Measurements from ENCODE around the gene IFNB1. TPM values are rescaled to one million over a fixed set of nuclear protein-coding genes. Genes with fewer than 3 reads are reported as not detected.

The IFNB1 gene
- total RNA-seq, 1 experiment from 2014 or later, result not detected

GRCh38 chr9:21030389-21031035 lies 47.2 kb downstream of the IFNB1 start:
- Histone ChIP-seq H3K56ac (ENCODE audit: insufficient read length, low read depth, low read length) (no peak overlapping the region), H3K4me2 (ENCODE audit: insufficient read depth, insufficient read length, low read length) (peak overlapping the region; percentile 53), H3K27me3 (ENCODE audit: insufficient read depth, low read length) (no peaks in the 10 kb centered on the region), H2BK15ac (ENCODE audit: low read depth, low read length) (no peak overlapping the region), H3K9me3 (ENCODE audit: control insufficient read depth, low read depth, low read length) (no peaks in the 10 kb centered on the region), H2BK5ac (ENCODE audit: insufficient read length, low read length) (no peak overlapping the region), H2AK5ac (ENCODE audit: insufficient read length, low read length) (no peak overlapping the region), H3K9ac (ENCODE audit: extremely low read depth, insufficient read length, low read length) (no peak overlapping the region), H3K23ac (ENCODE audit: insufficient read length, low read depth, low read length) (no peak overlapping the region), H3K4me1 (ENCODE audit: insufficient read depth, low read length) (no peaks in the 10 kb centered on the region; the same call in 1 of the 2 replicates), H3K27ac (ENCODE audit: insufficient read length, low read depth, low read length) (no peak overlapping the region), H3K14ac (ENCODE audit: insufficient read depth, low read length) (no peak overlapping the region), H3K18ac (ENCODE audit: insufficient read length, low read depth, low read length) (no peak overlapping the region), H2AFZ (ENCODE audit: low read length) (no peak overlapping the region), H4K5ac (ENCODE audit: insufficient read length, low read depth, low read length) (no peak overlapping the region), H3K4ac (ENCODE audit: low read depth, low read length) (no peak overlapping the region), H3K23me2 (ENCODE audit: insufficient read length, low read depth, low read length, poor library complexity, severe bottlenecking) (peaks cover 6% of the 10 kb centered on the region), H4K20me1 (ENCODE audit: control insufficient read depth, insufficient read depth, insufficient read length) (no peaks in the 10 kb centered on the region), H2BK120ac (ENCODE audit: low read depth, low read length, poor library complexity, severe bottlenecking) (no peak overlapping the region), H4K8ac (replicated peaks; ENCODE audit: insufficient read length, low read depth, low read length) (no peak overlapping the region), H4K91ac (ENCODE audit: insufficient read length, low read depth, low read length) (no peak overlapping the region), H3K79me2 (ENCODE audit: insufficient read depth, low read length) (no peaks in the 10 kb centered on the region), H3K79me1 (ENCODE audit: insufficient read depth, low read depth, low read length, poor library complexity, severe bottlenecking) (no peaks in the 10 kb centered on the region), H2BK20ac (ENCODE audit: low read depth, low read length, poor library complexity, severe bottlenecking) (no peak overlapping the region), H2BK12ac (ENCODE audit: insufficient read length, low read depth, low read length) (no peak overlapping the region), H3T11ph (ENCODE audit: low read length) (no peak overlapping the region)
- Mint-ChIP-seq H3K27me3 (ENCODE audit: low read depth) (peaks cover 13% of the 10 kb centered on the region), H3K36me3 (ENCODE audit: insufficient read depth in 1 of 3, low read depth in 3 of 3) (no peaks in the 10 kb centered on the region), H3K27ac (no peak overlapping the region), H3K9me3 (no peaks in the 10 kb centered on the region), H3K4me3 (no peak overlapping the region), H3K4me1 (peaks cover 3 to 6% of the 10 kb centered on the region in 2 experiments; a peak in 2 of 4 replicates)
- DNase-seq, result no peak
- TF ChIP-seq, protein P1, sequence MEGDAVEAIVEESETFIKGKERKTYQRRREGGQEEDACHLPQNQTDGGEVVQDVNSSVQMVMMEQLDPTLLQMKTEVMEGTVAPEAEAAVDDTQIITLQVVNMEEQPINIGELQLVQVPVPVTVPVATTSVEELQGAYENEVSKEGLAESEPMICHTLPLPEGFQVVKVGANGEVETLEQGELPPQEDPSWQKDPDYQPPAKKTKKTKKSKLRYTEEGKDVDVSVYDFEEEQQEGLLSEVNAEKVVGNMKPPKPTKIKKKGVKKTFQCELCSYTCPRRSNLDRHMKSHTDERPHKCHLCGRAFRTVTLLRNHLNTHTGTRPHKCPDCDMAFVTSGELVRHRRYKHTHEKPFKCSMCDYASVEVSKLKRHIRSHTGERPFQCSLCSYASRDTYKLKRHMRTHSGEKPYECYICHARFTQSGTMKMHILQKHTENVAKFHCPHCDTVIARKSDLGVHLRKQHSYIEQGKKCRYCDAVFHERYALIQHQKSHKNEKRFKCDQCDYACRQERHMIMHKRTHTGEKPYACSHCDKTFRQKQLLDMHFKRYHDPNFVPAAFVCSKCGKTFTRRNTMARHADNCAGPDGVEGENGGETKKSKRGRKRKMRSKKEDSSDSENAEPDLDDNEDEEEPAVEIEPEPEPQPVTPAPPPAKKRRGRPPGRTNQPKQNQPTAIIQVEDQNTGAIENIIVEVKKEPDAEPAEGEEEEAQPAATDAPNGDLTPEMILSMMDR (conservative IDR thresholded peaks at IDR 0.05), result no peak
- no CpG with 5 or more reads among the region's 5 CpGs for WGBS (ENCODE audit: extremely low coverage, insufficient read length, low lambda C conversion rate)

All from H9 (cell line).